DOHH2 (cell line): ENCODE results near the gene SUMF1.

Experiments used
- H3F3A ChIP-seq: fragments of 200-600 bp; sonication (generic), shearing (Covaris generic); 2 replicates; pipeline ENCODE4 v1.6.0; 2016; ENCODE audit warnings: antibody characterized with exemption, mild to moderate bottlenecking; ENCODE audit not compliant: control insufficient read depth, insufficient read depth
- H3K27ac ChIP-seq: fragments of 200-600 bp; sonication (generic); 2 replicates; pipeline ENCODE4 v1.5.1; 2014; ENCODE audit warnings: low read depth, mild to moderate bottlenecking, low read length, moderate library complexity
- H3K27me3 ChIP-seq: fragments of 200-600 bp; sonication (generic); 2 replicates; pipeline ENCODE4 v1.6.1; 2014; ENCODE audit warnings: mild to moderate bottlenecking, low read length, mixed read lengths; ENCODE audit not compliant: control insufficient read depth
- H3K36me3 ChIP-seq: fragments of 200-600 bp; sonication (generic); 2 replicates; pipeline ENCODE4 v1.6.1; 2014; ENCODE audit warnings: mild to moderate bottlenecking, low read length, moderate library complexity, mixed read lengths; ENCODE audit not compliant: control insufficient read depth
- H3K4me1 ChIP-seq: fragments of 200-600 bp; sonication (generic); 2 replicates; pipeline ENCODE4 v1.6.1; 2014; ENCODE audit warnings: mild to moderate bottlenecking, low read length, mixed read lengths; ENCODE audit not compliant: control insufficient read depth
- H3K4me2 ChIP-seq: fragments of 200-600 bp; sonication (generic); 2 replicates; pipeline ENCODE4 v1.6.0; 2014; ENCODE audit warnings: mild to moderate bottlenecking, low read length, moderate library complexity
- H3K4me3 ChIP-seq: fragments of 200-600 bp; sonication (generic); 2 replicates; pipeline ENCODE4 v1.5.1; 2014; ENCODE audit warnings: mild to moderate bottlenecking, low read length, mixed read lengths
- H3K79me2 ChIP-seq: fragments of 200-600 bp; sonication (generic); 2 replicates; pipeline ENCODE4 v1.6.1; 2014; ENCODE audit warnings: mild to moderate bottlenecking, low read length, mixed read lengths; ENCODE audit not compliant: control insufficient read depth
- H3K9me2 ChIP-seq: fragments of 200-600 bp; sonication (generic); replicated peaks from 2 replicates; pipeline ENCODE4 v1.6.1; 2014; ENCODE audit warnings: mild to moderate bottlenecking, low read length, mixed read lengths; ENCODE audit not compliant: control insufficient read depth
- H3K9me3 ChIP-seq: fragments of 200-600 bp; sonication (generic); 2 replicates; pipeline ENCODE4 v1.6.1; 2014; ENCODE audit warnings: antibody characterized with exemption, low read length, mixed read lengths; ENCODE audit not compliant: control insufficient read depth, insufficient read depth
- H4K20me1 ChIP-seq: fragments of 200-600 bp; sonication (generic); 2 replicates; pipeline ENCODE4 v1.6.0; 2014; ENCODE audit warnings: low read depth, mild to moderate bottlenecking, antibody characterized with exemption, low read length, moderate library complexity; ENCODE audit not compliant: control insufficient read depth, insufficient read depth
- CTCF ChIP-seq: fragments of 200-600 bp; sonication (generic); IDR thresholded peaks from one replicate; pipeline ENCODE4 v1.5.1; 2014; ENCODE audit warnings: antibody characterized with exemption, mild to moderate bottlenecking, low read depth, low read length; ENCODE audit not compliant: poor library complexity, severe bottlenecking
- EZH2phosphoT487 ChIP-seq: fragments of 200-600 bp; sonication (generic); IDR thresholded peaks from 2 replicates; pipeline ENCODE4 v1.6.1; 2017; ENCODE audit warnings: borderline replicate concordance, mild to moderate bottlenecking, antibody characterized with exemption, low read length, moderate library complexity, mixed read lengths

The SUMF1 gene

GRCh38 chr3:4341336-4341675 is 125.8 kb downstream of the SUMF1 start:
- no peak overlapping the region for H3K4me2 ChIP-seq
- no peaks in the 10 kb centered on the region for H3K27me3 ChIP-seq
- no peak overlapping the region for H3K4me3 ChIP-seq
- no peaks in the 10 kb centered on the region for H3K4me1 ChIP-seq
- H3K79me2 ChIP-seq = no peaks in the 10 kb centered on the region
- no peak for TF ChIP-seq CTCF
- no peak for TF ChIP-seq EZH2phosphoT487
- H3F3A ChIP-seq = no peaks in the 10 kb centered on the region
- no peak overlapping the region for H3K27ac ChIP-seq
- no peaks in the 10 kb centered on the region for H3K36me3 ChIP-seq
- H3K9me3 ChIP-seq = no peaks in the 10 kb centered on the region
- no peaks in the 10 kb centered on the region for H3K9me2 ChIP-seq
- H4K20me1 ChIP-seq = no peaks in the 10 kb centered on the region

- Histone ChIP-seq H3K36me3 (no peaks in the 10 kb centered on the region), H3K4me1 (no peaks in the 10 kb centered on the region), H3K27ac (no peak overlapping the region), H4K20me1 (no peaks in the 10 kb centered on the region), H3K27me3 (no peaks in the 10 kb centered on the region), H3F3A (no peaks in the 10 kb centered on the region), H3K9me2 (no peaks in the 10 kb centered on the region), H3K79me2 (no peaks in the 10 kb centered on the region), H3K4me2 (no peak overlapping the region), H3K4me3 (no peak overlapping the region), H3K9me3 (no peaks in the 10 kb centered on the region)
- no peak for TF ChIP-seq EZH2phosphoT487
- TF ChIP-seq CTCF = no peak
Observed at GRCh38 chr3:4340411-4341335, 126.4 kb downstream of the SUMF1 start.

- no peaks in the 10 kb centered on the region for H3K9me3 ChIP-seq
- TF ChIP-seq EZH2phosphoT487 (no peak), CTCF (no peak)
- no peaks in the 10 kb centered on the region for H3K4me1 ChIP-seq
- H3K27ac ChIP-seq = no peak overlapping the region
- no peaks in the 10 kb centered on the region for H4K20me1 ChIP-seq
- no peaks in the 10 kb centered on the region for H3F3A ChIP-seq
- no peak overlapping the region for H3K4me2 ChIP-seq
- H3K4me3 ChIP-seq = no peak overlapping the region
- H3K27me3 ChIP-seq = no peaks in the 10 kb centered on the region
- H3K36me3 ChIP-seq = no peaks in the 10 kb centered on the region
- H3K9me2 ChIP-seq = no peaks in the 10 kb centered on the region
- no peaks in the 10 kb centered on the region for H3K79me2 ChIP-seq
Observed at GRCh38 chr3:4340077-4340410, 127.0 kb downstream of the SUMF1 start.
